HCT116 (cell line): Measurements from ENCODE around the gene TSC2. TPM values are rescaled to one million over a fixed set of nuclear protein-coding genes. Genes with fewer than 3 reads are reported as not detected.

Source experiments
- ATAC-seq: fragments of 200-7000 bp; cut with Tn5 transposase; 2 replicates; pipeline ENCODE4 v1.9.1; 2020; ENCODE audit warnings: mild to moderate bottlenecking, moderate library complexity
- BruUV-seq: library from RNA; stranded (reverse); fragments of 400-500 nt; replicated peaks from 2 replicates; lab custom pipeline; 2021; lab: Mats Ljungman, UMichigan
- CTCF ChIA-PET: fragments of 300-600 bp; sonication (Branson Sonifier 250); formaldehyde crosslinking; loops from one replicate; lab custom pipeline; 2021; ENCODE audit warnings: antibody characterized with exemption; lab: Charles Lee
- POLR2A ChIA-PET: fragments of 300-600, 350-600 bp; sonication (Branson Sonifier 250); formaldehyde crosslinking; loops from one replicate; lab custom pipeline; 2021; ENCODE audit warnings: antibody characterized with exemption; lab: Charles Lee
- RAD21 ChIA-PET, 2 experiments: fragments of 300-600 bp; sonication (Branson Sonifier 250); formaldehyde crosslinking; loops; one replicate each; lab custom pipeline; 2023; ENCODE audit warnings: low total read pairs in 2 of 2; ENCODE audit not compliant: uncharacterized antibody in 2 of 2, unreplicated experiment in 2 of 2, low non-redundant PET in 1 of 2; lab: Charles Lee
- DNase-seq: peaks from one replicate; pipeline ENCODE4 v3.0.0-alpha.2; 2010; ENCODE audit warnings: low read depth, low spot score
- H2AFZ ChIP-seq: fragments of 200-600 bp; shearing (Covaris generic), sonication (generic); 2 replicates; pipeline ENCODE4 v1.6.1; 2017; ENCODE audit warnings: low read depth, mixed run types, mixed read lengths, antibody characterized with exemption, low read length; ENCODE audit not compliant: poor library complexity, severe bottlenecking
- H3K27ac ChIP-seq: 2 replicates; pipeline ENCODE4 v1.5.1; 2012; ENCODE audit warnings: low read depth, low read length
- H3K27me3 ChIP-seq: fragments of 200-600 bp; sonication (generic); 2 replicates; pipeline ENCODE4 v1.6.1; 2016; ENCODE audit warnings: mixed run types, low read length, mixed read lengths; ENCODE audit not compliant: insufficient read depth
- H3K36me3 ChIP-seq, 2 experiments: fragments of 200-500 bp in 1 of 2; fragments of 200-600 bp in 1 of 2; sonication (Bioruptor generic) in 1 of 2; sonication (generic) in 1 of 2; 2 replicates each; pipeline versions ENCODE4 v1.5.1 to v1.6.1; 2014 to 2016; ENCODE audit warnings: low read length in 2 of 2, inconsistent platforms in 1 of 2, mixed read lengths in 1 of 2, mixed run types in 1 of 2; ENCODE audit not compliant: insufficient read depth in 2 of 2, control insufficient read depth in 1 of 2
- H3K4me1 ChIP-seq, 2 experiments: fragments of 200-600 bp in 1 of 2; sonication (generic) in 1 of 2; 2 replicates each; pipeline versions ENCODE4 v1.5.1 to v1.6.1; 2012 to 2017; ENCODE audit warnings: low read length in 2 of 2, inconsistent platforms in 1 of 2, mild to moderate bottlenecking in 1 of 2, mixed read lengths in 1 of 2, mixed run types in 1 of 2, moderate library complexity in 1 of 2; ENCODE audit not compliant: insufficient read depth in 2 of 2, control insufficient read depth in 1 of 2
- H3K4me2 ChIP-seq: fragments of 200-600 bp; sonication (generic); 2 replicates; pipeline ENCODE4 v1.6.1; 2017; ENCODE audit warnings: mixed run types, low read length, mixed read lengths
- H3K4me3 ChIP-seq, 2 experiments: fragments of 200-600 bp in 1 of 2; sonication (generic) in 1 of 2; replicated peaks in 1 of 2; 2 replicates each; pipeline ENCODE4 v1.5.1; 2011 to 2016; ENCODE audit warnings: low read length in 2 of 2, control low read depth in 1 of 2, low read depth in 1 of 2, mild to moderate bottlenecking in 1 of 2, mixed read lengths in 1 of 2, mixed run types in 1 of 2
- H3K79me2 ChIP-seq: fragments of 200-600 bp; sonication (generic); 2 replicates; pipeline ENCODE4 v1.6.1; 2017; ENCODE audit warnings: mild to moderate bottlenecking, mixed run types, low read length, moderate library complexity, mixed read lengths; ENCODE audit not compliant: insufficient read depth
- H3K9ac ChIP-seq: fragments of 200-600 bp; sonication (generic); 2 replicates; pipeline ENCODE4 v1.6.1; 2016; ENCODE audit warnings: low read length, mixed read lengths
- H3K9me2 ChIP-seq: fragments of 200-600 bp; sonication (generic), shearing (Covaris generic); 2 replicates; pipeline ENCODE4 v1.6.1; 2017; ENCODE audit warnings: mixed run types, mild to moderate bottlenecking, moderate library complexity; ENCODE audit not compliant: insufficient read depth
- H3K9me3 ChIP-seq, 2 experiments: fragments of 200-500 bp in 1 of 2; fragments of 200-600 bp in 1 of 2; sonication (Bioruptor generic) in 1 of 2; sonication (generic) in 1 of 2; 2 replicates each; pipeline ENCODE4 v1.6.1; 2014 to 2017; ENCODE audit warnings: low read length in 2 of 2, mixed read lengths in 2 of 2, inconsistent platforms in 1 of 2, low read depth in 1 of 2, mild to moderate bottlenecking in 1 of 2, mixed run types in 1 of 2, moderate library complexity in 1 of 2; ENCODE audit not compliant: control insufficient read depth in 1 of 2, insufficient read depth in 1 of 2
- H4K20me1 ChIP-seq: fragments of 200-600 bp; sonication (generic), shearing (Covaris generic); 2 replicates; pipeline ENCODE4 v1.6.1; 2017; ENCODE audit warnings: mixed run types, mild to moderate bottlenecking, moderate library complexity; ENCODE audit not compliant: insufficient read depth
- ATF3 ChIP-seq: IDR thresholded peaks from 2 replicates; pipeline ENCODE4 v1.6.1; 2012
- CBX3 ChIP-seq: IDR thresholded peaks from 2 replicates; pipeline ENCODE4 v1.6.1; 2012; ENCODE audit warnings: low read depth
- CEBPB ChIP-seq: IDR thresholded peaks from 2 replicates; pipeline ENCODE4 v1.6.1; 2012; ENCODE audit warnings: low read depth
- EGR1 ChIP-seq: IDR thresholded peaks from 2 replicates; pipeline ENCODE4 v1.6.1; 2012; ENCODE audit warnings: low read depth
- FOSL1 ChIP-seq: IDR thresholded peaks from 2 replicates; pipeline ENCODE4 v1.6.1; 2012; ENCODE audit warnings: low read depth
- JUND ChIP-seq: IDR thresholded peaks from 2 replicates; pipeline ENCODE4 v1.6.1; 2012
- POLR2A ChIP-seq: IDR thresholded peaks from 2 replicates; pipeline ENCODE4 v1.7.0; 2011; ENCODE audit warnings: borderline replicate concordance; ENCODE audit not compliant: insufficient read depth, insufficient read length; ENCODE audit errors: extremely low read depth
- REST ChIP-seq: IDR thresholded peaks from 2 replicates; pipeline ENCODE4 v1.6.1; 2012; ENCODE audit warnings: low read depth
- TCF7L2 ChIP-seq: IDR thresholded peaks from 2 replicates; pipeline ENCODE4 v1.7.0; 2011; ENCODE audit warnings: borderline replicate concordance, inconsistent platforms; ENCODE audit not compliant: insufficient read depth, insufficient read length; ENCODE audit errors: extremely low read depth
- YY1 ChIP-seq: IDR thresholded peaks from 2 replicates; pipeline ENCODE4 v1.6.1; 2011; ENCODE audit warnings: low read length, low read depth, moderate library complexity, mild to moderate bottlenecking; ENCODE audit not compliant: insufficient replicate concordance; ENCODE audit errors: extremely low read depth
- ZFX ChIP-seq: fragments of 450-650 bp; IDR thresholded peaks from 2 replicates; pipeline ENCODE4 v1.6.1; 2017
- intact Hi-C: fragments of 100-400 bp; cut with micrococcal nuclease; formaldehyde crosslinking; loops from 2 replicates; pipeline ENCODE4 v1.10.0; 2022
- total RNA-seq: library from RNA; stranded (reverse); gene quantifications from one replicate; pipeline ENCODE4 v1.2.1, GENCODE V29; 2021; ENCODE audit not compliant: unreplicated experiment

TSC2 gene
- total RNA-seq, 1 experiment from 2014 or later: 74.1 TPM

GRCh38 chr16:2025251-2025650, 22.5 kb upstream of the TSC2 start:
- Histone ChIP-seq H3K79me2 (peaks cover 28% of the 10 kb centered on the region; the same call in 1 of the 2 replicates), H3K9ac (no peak overlapping the region), H2AFZ (no peak overlapping the region), H3K4me1 (peaks cover 35 to 59% of the 10 kb centered on the region in 2 experiments), H3K27me3 (no peaks in the 10 kb centered on the region), H3K9me2 (no peaks in the 10 kb centered on the region), H4K20me1 (no peaks in the 10 kb centered on the region), H3K9me3 (no peaks in the 10 kb centered on the region), H3K36me3 (no peaks in the 10 kb centered on the region), H3K4me3 (no peak overlapping the region), H3K4me2 (no peak overlapping the region), H3K27ac (no peak overlapping the region; the same call in 1 of the 2 replicates)
- ChIA-PET POLR2A (interaction anchor here (0.5 to 1.6 kb wide), 2 partner anchors 116 to 130 kb away, joined by 3 read pairs; partner anchors contain the start of gene TRAF7), RAD21 (interaction anchor here in 1 of 2 experiments (0.6 kb wide), 1 partner anchor 116 kb away, joined by 4 read pairs; no protein-coding TSS in a partner anchor), CTCF (interaction anchor here (1.1 kb wide), 1 partner anchor 21 kb away, joined by 3 read pairs; no protein-coding TSS in a partner anchor)
- TF ChIP-seq TCF7L2: no peak
- no peak for TF ChIP-seq ATF3
- no peak for TF ChIP-seq CBX3
- no peak for TF ChIP-seq ZFX
- no peak for TF ChIP-seq CEBPB
- no peak for TF ChIP-seq FOSL1
- TF ChIP-seq EGR1: no peak
- no peak for TF ChIP-seq REST
- no peak for TF ChIP-seq YY1
- no peak for TF ChIP-seq JUND
- no peak for TF ChIP-seq POLR2A
- DNase-seq (no peak), ATAC-seq (no peak)
- BruUV-seq: no TSS peak
- intact Hi-C loops: loop anchor here (10.0 kb wide), 1 partner anchor 230 kb away; the partner anchor contains the start of gene ECI1
